Fibroblast of the conjunctiva (primary cell): ENCODE data around the gene CWC22.
"Not testable (repeated sequence)": the region's sequence is repeated elsewhere in the genome, so short reads cannot be mapped to it uniquely, and the experiment has no call there.

Source experiments
- DNase-seq: peaks from one replicate; pipeline ENCODE4 v3.0.0-alpha.2; 2010; ENCODE audit warnings: low read depth

CWC22 gene

DNA sequence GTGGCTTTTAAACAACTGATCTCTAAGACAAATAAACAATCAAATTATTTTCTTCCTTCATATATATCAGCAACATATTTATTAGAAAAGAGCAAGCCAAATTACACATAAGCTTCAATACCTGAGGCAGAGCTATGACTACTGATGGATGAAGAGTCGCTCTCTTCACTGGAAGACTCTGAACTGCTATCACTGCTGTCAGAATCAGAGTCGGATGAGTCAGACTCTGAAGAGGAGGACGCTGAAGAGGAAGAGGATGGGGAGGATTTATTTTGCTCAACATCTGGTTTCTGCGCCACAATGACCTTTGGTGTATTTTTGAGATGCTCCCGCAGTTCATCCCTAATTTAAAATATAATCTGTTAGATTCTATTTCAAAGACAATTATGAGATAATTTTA is 56.7 kb downstream of the CWC22 start:
- no peak for DNase-seq

DNA sequence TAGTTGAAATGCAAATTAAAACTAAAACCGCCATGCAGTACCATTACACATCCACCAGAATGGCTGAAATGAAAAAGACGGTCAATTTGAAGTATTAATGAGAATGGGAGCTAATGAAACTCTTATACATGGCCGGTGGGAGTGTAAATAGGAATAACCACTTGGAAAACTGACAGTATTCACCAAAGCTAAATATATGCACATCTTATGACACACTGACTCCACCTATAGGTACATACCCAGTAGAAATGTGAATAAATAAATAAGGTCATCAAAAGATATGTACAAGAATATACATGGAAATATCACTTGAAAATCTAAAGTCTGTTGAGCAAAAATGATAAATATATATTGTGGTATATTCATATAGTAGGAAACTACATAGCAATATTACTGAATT is 57.7 kb downstream of the CWC22 start:
- DNase-seq = no peak

DNA sequence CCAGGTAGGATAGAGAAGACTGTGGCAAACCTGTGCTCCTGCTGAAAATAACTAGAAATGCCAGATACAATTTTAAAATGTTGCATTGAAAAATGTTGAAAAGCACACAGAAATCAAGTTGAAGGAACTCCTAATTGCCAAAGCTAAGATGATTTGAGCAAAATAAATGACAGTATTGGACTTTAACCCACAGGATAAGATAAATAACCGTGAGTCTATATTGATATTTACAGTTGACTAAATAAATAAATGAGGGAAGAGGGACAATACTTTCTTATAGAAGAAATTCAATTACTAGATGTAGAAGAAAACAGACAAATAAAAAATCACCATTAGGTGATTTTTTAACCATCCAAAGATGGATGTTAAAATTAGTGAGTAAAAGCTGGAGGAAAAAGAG is 59.0 kb downstream of the CWC22 start:
- DNase-seq = no peak

DNA sequence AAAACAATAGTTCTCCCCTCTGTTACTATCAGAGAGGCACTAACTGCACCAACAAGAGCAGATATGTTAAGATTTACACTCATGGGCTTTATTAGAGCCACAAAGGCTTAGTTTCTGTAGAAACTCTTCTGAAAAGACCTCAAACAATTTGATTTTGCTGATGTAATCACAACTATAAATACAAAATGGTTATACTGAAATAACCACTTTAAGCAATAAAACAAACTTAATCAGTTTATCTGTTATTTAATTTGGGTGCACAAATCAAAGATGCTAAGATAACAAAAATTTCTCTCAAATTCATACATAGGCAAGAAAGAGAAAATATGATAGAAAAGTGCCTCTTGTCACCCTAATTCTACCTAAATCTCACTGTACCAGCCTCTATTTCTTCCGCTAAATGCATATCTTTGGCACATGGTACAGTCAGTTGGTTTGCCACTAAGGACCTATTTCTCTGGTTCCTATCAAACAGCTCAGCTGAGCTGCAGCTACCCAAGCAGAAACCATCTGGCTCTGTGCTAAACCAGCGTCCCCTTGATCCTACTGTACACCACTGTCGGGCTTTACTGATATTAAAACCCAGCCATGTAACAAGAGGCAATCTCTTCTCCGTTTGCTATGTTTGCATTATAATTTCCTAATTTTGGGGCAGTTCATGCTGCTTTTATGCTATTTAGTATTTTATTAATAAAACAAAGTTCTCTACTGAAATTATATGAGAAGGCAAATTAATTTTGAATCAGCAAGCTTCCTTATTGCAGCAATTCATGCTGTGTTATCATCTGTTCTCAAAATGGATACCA is 60.1 kb downstream of the CWC22 start:
- no peak for DNase-seq

DNA sequence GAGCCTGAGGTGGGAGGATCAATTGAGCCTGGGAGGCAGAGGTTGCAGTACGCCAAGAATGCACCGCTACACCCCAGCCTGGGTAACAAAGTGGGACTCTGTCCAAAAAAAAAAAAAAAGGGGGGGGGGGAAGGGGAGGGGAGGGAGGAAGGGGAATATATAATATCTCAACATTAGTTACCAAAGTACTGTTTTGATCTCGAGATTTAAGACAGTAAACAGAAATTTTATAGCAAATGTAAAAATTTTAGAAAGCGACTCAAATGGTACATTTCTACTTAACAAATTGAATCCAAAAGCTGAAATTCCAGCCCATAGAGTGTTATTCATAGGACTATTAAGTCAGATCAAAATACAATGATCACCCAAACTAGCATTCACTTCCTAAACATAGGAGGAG is 60.8 kb downstream of the CWC22 start:
- no peak for DNase-seq

DNA sequence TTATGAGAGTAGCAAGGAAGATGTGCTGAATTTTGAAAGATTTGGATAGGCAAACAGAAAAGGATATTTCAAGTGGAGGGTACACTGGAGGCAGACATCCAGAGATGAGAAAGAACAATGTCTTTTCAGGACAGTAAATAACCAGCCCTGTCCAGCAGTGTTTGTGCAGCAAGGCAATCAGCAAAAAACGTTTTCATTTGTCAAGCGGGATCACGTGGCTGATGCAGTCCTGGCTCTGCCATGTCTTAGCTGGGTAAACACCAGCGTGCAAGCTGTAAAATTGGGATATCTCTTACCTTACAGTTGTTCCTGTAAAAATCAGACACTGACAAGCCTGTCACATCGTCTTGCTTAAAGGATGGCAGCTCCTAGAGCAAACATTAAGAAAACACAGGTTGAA is 67.8 kb downstream of the CWC22 start:
- no peak for DNase-seq

DNA sequence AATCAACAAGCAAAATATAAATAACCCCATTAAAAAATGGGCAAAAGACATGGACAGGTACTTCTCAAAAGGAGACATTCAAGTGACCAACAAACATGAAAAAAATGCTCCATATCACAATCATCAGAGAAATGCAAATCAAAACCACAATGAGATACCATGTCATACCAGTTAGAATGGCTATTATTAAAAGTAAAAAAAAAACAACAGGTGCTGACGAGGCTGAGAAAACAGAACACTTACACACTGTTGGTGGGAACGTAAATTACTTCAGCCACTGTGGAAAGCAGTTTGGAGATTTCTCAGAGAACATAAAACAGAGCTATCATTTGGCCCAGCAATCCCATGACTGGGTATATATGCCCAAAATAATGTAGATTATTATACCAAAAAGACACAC is 69.1 kb downstream of the CWC22 start:
- DNase-seq = no peak

DNA sequence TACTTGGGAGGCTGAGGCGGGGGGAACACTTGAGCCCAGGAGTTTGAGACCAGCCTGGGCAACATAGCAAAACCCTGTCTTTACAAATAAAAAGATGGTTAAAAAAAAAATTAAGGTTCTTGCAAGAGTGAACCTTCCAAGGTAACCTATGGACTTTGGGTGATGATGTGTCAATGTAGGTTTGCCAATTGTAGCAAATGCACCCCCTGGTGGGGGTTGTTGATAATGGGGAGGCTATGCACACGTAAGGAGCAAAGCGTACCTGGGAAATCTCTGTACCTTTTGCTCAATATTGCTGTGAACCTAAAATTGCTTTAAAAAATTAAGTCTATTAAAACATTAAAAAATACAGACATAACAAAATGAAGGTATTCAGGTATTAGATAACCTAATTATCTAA is 70.4 kb downstream of the CWC22 start:
- no peak for DNase-seq

DNA sequence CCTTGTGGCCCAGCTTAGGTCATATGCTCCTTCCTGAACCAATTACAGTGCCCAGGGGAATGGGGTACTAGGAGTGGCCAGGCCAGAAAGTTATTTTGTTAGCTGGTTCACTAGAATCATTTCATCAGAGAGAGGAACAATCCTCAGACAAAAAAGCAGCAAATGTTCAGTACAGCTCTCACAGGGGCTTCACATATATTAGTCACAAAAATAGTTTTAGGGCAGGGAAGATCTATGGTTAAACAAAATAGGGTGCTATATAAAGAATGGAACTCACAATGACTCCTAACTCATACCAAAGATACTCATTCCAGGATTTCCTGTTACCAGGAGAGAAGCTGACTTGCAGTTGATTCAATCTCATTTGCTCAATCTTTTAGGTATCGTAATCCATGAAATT is 71.0 kb downstream of the CWC22 start:
- no peak for DNase-seq

DNA sequence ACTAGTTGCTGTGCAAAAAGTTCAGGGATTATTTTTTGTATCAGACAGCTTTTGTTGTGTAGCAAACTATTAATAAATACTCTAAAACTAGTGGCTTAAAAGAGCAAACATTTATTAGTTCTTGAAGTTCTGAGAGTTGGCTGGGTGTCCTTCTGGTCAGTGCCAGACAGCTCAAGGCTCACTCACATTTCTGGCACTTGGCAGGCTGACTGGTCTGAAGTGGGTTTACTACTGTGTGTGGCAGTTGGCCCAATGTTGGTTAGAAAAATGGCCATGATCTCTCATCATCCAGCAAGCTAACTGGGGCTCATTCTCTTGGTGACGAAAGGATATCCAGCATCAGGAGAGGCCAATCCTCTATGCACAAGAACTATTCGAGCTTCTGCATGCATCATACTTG is 74.3 kb downstream of the CWC22 start:
- no peak for DNase-seq

DNA sequence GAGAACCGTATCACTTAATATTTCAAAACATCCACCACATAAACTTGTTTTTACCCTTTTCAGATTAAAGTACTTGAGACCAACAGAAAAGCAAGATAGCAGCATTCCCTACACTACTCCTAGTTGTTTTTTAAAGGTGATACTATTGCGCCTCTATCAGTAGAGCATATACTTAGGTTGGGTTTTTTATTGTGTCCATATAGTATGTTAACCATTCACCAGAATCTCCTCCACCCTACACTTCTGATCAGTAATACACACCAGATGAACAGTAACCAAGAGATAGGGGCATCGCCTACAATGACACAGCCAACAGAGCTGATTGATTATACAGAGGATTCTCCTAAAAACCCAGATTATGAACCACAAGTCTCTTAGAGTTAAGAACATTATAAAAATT is 75.6 kb downstream of the CWC22 start:
- DNase-seq = no peak

DNA sequence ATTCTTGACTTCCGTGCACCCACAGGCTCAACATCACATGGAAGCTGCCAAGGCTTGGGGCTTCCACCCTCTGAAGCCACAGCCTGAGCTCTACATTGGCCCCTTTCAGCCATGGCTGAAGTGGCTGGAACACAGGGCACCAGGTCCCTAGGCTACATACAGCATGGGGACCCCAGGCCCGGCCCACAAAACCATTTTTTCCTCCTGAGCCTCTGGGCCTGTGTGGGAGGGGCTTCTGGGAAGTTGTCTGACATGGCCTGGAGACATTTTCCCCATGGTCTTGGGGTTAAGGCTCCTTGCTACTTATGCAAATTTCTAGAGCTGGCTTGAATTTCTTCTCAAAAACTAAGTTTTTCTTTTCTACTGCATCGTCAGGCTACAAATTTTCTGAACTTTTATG is 77.1 kb downstream of the CWC22 start:
- not testable (repeated sequence) for DNase-seq

DNA sequence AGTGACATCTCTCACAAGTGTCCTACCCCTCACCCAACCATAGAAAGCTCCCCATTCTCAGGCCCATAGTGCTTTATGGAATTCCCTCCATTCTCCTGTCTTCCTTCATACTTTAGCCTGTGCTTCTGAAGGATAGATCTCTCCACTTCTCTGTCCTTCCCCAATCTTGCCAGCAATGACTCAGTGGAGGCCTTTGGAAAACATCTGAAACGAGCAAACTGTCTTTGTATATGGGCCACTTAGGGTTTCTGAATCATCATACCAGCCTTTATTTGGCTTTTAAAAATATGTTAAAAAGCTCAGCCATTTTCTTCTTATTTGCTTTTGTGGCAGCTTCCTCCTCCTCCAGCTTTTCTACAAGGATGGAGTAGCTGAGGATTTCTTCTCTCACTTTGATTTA is 80.1 kb downstream of the CWC22 start:
- DNase-seq = no peak

DNA sequence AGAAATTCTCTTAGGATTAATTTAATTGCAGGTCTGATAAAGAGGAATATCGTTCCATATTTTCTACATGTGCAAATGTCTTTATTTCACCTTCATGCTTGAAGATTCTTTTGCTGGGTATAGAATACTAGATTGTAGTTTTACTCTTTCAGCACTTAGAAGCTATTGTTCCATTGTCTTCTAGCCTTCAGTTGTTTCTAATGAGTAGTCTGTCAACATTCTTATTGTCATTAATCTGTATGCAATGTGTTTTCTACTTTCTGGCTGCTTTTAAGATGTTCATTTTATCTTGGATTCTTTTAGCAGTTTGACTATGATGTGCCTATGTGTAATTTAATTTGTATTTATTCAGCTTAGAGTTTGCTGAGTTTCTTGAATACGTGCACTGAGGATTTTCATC is 81.4 kb downstream of the CWC22 start:
- DNase-seq = no peak

DNA sequence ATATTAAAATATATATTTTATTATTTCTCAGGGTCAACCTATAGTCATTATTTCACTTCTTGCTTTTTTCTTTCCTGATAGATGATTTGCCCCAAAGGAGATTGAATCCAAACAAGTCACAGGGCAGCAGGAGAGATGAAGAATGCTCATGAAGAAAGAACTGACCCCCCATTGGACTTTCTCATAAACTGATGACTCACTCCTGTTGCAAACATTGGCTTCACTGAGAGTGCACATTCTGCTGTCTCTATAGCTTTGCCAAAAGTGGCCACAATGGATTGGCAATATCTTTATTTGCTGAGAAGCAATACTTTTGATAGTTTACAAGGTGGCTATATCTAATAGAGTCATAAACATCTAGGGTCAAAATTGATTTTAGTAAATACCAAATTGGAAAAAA is 89.8 kb downstream of the CWC22 start:
- DNase-seq = peak; percentile 50

DNA sequence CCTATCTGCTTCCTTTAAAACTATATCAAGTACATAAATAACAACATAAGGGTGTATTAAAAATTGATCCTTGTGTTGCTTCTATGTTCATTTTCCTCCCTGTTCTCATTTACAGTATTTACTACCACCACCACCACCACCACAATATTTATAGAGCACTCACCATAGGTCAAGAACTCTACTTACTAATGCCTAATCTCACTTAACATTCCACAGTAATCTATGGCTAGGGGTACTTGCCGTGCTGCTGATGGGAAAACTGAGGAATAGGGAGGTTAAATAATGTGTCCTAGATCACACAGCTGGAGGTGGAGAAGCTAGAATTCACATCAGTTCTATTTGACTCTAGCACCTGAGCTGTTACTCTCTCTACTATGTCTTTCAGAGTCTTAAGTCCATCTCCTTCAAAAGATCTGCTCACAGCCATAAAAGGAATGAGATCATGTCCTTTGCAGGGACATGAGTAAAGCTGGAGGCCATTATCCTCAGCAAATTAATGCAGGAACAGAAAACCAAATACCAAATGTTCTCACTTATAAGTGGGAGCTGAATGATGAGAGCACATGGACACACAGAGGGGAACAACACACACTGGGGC is 91.6 kb downstream of the CWC22 start:
- no peak for DNase-seq

DNA sequence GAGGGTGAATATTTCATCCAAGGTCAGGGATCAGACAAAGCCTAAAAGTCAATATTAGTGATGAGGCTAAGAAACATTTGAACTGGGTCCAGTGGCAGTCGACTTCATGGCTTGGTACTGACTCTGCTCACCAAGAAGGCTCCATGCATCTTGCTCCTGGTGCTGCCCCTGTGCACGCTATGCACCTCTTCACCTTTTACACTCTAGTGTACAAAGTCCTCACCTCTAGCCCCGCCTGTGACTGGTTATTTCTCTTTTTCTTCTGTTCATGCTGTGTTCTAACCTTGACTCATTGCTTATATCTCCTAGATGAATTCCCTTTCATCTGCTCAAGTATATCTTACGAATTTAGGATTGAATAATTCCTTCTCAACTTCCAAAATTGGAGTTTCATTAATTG is 93.3 kb downstream of the CWC22 start:
- DNase-seq = no peak

DNA sequence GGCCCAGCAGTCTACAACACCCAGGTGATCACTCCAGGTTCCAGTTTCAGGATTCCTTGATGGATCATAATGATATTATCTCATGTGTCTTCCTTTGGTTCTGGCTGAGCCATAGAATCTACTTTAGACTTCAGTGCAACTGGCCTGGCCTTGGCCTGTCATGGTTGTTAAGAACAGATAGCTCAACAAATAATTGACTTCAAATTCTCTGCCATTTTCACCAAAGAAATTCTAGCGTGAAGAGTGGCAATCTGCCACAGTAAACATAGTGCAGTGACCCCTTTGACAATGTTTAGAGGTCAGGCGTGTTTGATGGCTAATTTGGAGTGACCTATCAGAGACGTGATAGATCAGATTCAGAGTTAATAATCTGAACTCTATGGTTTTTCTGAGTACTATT is 95.5 kb downstream of the CWC22 start:
- DNase-seq = no peak

DNA sequence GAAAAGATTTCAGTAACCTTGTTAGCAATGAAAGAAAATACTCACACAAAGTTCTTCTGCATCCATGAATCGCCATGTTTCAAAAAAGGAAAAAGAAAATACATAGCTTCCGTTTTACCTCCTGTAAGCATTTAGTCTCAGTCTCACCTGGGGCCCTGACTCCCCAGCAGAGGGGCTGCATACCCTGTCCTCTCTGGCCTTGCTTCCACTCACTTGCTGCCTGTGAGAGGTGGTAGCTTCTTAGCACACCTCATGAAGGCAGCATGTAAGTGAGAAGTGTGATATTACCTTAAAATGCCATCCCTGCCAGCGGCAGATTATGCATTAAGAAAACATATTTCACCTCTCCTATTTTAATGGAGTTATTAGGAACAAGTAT is 96.4 kb downstream of the CWC22 start:
- no peak for DNase-seq

DNA sequence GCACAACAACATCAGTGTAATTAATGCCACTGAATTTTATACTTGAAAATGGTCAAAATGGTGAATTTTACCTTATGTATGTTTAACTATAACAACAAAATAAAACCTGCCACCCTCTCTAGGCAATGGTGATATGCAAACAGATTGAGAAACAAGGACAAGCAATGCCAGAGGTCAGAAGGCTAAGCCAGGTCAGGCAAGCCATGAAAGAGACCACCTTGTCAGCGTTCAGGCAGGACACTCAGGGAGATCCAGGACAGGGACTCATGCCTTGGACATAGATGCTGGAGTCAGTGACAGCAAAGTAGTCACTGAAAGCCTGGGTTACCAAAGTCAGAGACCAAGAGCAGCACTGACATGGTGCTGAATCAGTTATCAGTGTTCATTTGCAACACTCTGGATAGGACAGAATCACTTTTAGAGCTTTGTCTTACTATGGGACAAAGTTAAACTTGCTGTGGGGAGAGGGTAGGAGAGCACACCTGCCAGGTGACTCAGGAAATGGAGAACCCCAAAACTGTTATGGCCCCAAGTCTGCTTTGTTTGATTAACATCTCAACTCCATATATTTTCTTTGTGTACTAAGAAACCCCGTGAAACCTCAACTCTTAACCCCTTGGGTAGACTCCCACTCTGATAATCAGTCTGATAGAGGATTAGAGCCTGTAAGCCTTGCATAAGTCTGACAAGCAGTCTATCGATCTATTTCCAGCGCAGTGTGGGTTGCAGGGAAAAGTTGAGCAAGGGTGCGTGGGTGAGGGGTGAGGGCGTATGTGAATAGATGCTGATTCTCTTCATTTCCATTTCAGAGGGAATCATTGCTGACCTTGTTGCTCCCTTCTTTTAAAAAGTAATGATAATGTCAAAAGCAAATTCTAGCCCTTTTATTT is 97.0 kb downstream of the CWC22 start:
- DNase-seq = no peak

DNA sequence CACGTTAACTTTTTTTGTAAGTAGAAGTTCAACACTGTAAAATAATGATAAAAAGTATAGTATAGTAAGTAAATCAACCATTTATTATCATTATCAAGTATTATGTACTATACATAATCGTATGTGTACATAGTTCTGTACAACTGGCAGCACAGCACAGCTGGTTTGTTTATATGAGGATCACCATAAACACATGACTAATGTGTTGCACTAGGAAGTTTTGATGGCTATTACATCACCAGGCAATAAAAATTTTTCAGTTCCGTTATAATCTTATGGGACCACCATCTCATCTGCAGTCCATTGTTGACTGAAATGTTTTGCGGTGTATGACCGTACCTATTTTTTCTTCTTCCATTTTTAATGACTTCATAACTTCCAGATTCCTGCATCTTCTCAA is 106.4 kb downstream of the CWC22 start:
- no peak for DNase-seq

DNA sequence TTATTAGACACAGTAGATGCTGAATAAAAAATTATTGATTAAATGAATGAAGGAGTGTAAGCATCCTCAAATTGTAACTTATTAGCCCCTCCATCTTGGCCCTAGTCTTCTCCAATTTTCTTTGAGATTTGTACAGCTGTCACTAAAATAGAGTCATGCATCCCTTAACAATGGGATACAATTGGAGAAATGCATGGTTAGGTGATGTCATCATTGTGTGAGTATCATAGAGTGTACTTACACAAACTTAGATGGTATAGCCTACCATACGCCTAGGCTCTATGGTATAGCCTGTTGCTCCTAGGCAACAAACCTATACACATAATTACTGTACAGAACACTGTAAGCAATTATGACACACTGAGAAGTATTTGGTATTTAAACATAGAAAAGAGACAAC is 107.4 kb downstream of the CWC22 start:
- no peak for DNase-seq

DNA sequence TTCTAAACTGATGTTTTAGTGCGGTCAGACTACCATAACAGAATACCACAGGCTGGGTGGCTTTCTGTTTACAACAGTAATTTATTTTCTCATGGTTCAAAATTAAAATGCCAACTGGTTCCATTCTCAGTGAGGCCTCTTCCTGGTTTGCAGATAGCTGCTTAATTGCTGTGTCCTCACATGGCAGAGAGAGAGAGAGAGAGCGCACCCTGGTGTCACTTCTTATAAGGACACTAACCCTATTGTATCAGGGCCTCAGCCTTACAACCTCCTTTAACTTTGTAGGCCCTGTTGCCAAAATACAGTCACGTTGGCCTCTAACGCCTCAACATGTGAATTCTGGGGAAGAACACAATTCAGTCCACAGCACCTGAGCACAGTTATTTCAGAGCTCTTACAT is 108.2 kb downstream of the CWC22 start:
- DNase-seq = peak; percentile 0
